ENCODE results near the gene AHI1. TPM values are rescaled to one million over a fixed set of nuclear protein-coding genes. Genes with fewer than 3 reads are reported as not detected.
A peak's percentile ranks its signal among the peaks of the same experiment; 100 is the strongest.

The AHI1 gene
- total and polyA plus RNA-seq, 2 of the 13 experiments (the other 11 are each of a cell fraction or from before 2014, with no cell fraction given), result 7.2 to 18.6 TPM

GRCh38 chr6:135497412-135498184 is at the start of gene AHI1 (continued):
- TF ChIP-seq STAT6 (CRISPR knock-in tag; IDR thresholded peaks at IDR 0.05; ENCODE audit: borderline replicate concordance), result no peak; the same call in 1 of the 2 replicates
- TF ChIP-seq HCFC1 (IDR thresholded peaks at IDR 0.05; ENCODE audit: low read depth, low read length), result no peak; the same call in 1 of the 2 replicates
- no peak for TF ChIP-seq ZBTB46 (CRISPR knock-in tag; IDR thresholded peaks at IDR 0.05; ENCODE audit: borderline replicate concordance)
- TF ChIP-seq SKIL (CRISPR knock-in tag; IDR thresholded peaks at IDR 0.05; ENCODE audit: borderline replicate concordance), result no peak
- no peak for TF ChIP-seq PCBP1 (IDR thresholded peaks at IDR 0.05; ENCODE audit: borderline replicate concordance, low read depth, low read length)
- peak; percentile 41; the same call in 1 of the 2 replicates for TF ChIP-seq SRY (CRISPR knock-in tag; IDR thresholded peaks at IDR 0.05)
- TF ChIP-seq KLF9 (CRISPR knock-in tag; IDR thresholded peaks at IDR 0.05; ENCODE audit: low read depth), result 0 out of 2 replicates have a peak, but pooled peaks have one; percentile 20
- TF ChIP-seq PHF21A (CRISPR knock-in tag; IDR thresholded peaks at IDR 0.05), result peak; percentile 90
- TF ChIP-seq ZC3H4 (CRISPR knock-in tag; IDR thresholded peaks at IDR 0.05; ENCODE audit: borderline replicate concordance), result no peak
- 0 out of 2 replicates have a peak, but pooled peaks have one; percentile 26 for TF ChIP-seq SIN3B (IDR thresholded peaks at IDR 0.05; ENCODE audit: low read length)
- TF ChIP-seq RFX1 (IDR thresholded peaks at IDR 0.05), result peak; percentile 98
- TF ChIP-seq KLF16 (CRISPR knock-in tag; IDR thresholded peaks at IDR 0.05), result peak in 1 of 2 experiments; percentile 86; a peak in 1 of 4 replicates
- peak; percentile 97 for TF ChIP-seq MAF1 (CRISPR knock-in tag; IDR thresholded peaks at IDR 0.05; ENCODE audit: borderline replicate concordance)
- no peak; the same call in 1 of the 2 replicates for TF ChIP-seq JUNB (CRISPR knock-in tag; IDR thresholded peaks at IDR 0.05; ENCODE audit: borderline replicate concordance)
- TF ChIP-seq MED13 (CRISPR knock-in tag; IDR thresholded peaks at IDR 0.05), result no peak; the same call in 1 of the 2 replicates
- no peak for TF ChIP-seq ZNF773 (CRISPR knock-in tag; IDR thresholded peaks at IDR 0.05; ENCODE audit: borderline replicate concordance)
- TF ChIP-seq FOXA3 (CRISPR knock-in tag; IDR thresholded peaks at IDR 0.05), result peak; percentile 37; the same call in 1 of the 2 replicates
- TF ChIP-seq ZNF776 (CRISPR knock-in tag; IDR thresholded peaks at IDR 0.05), result peak; percentile 64; the same call in 1 of the 2 replicates
- TF ChIP-seq, protein P1, sequence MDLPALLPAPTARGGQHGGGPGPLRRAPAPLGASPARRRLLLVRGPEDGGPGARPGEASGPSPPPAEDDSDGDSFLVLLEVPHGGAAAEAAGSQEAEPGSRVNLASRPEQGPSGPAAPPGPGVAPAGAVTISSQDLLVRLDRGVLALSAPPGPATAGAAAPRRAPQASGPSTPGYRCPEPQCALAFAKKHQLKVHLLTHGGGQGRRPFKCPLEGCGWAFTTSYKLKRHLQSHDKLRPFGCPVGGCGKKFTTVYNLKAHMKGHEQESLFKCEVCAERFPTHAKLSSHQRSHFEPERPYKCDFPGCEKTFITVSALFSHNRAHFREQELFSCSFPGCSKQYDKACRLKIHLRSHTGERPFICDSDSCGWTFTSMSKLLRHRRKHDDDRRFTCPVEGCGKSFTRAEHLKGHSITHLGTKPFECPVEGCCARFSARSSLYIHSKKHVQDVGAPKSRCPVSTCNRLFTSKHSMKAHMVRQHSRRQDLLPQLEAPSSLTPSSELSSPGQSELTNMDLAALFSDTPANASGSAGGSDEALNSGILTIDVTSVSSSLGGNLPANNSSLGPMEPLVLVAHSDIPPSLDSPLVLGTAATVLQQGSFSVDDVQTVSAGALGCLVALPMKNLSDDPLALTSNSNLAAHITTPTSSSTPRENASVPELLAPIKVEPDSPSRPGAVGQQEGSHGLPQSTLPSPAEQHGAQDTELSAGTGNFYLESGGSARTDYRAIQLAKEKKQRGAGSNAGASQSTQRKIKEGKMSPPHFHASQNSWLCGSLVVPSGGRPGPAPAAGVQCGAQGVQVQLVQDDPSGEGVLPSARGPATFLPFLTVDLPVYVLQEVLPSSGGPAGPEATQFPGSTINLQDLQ (CRISPR knock-in tag; IDR thresholded peaks at IDR 0.05), result peak; percentile 96
- peak; percentile 94 for TF ChIP-seq FOXC1 (CRISPR knock-in tag; IDR thresholded peaks at IDR 0.05; ENCODE audit: borderline replicate concordance)
